Ovary (tissue), 3 donors: Measurements from ENCODE around the gene VKORC1L1.
"Not testable (repeated sequence)": the region's sequence is repeated elsewhere in the genome, so short reads cannot be mapped to it uniquely, and the experiment has no call there.

Source experiments
- CTCF ChIP-seq, 3 donors: fragments of 450-650 bp in 2 of 3; fragments of 200-600 bp in 1 of 3; IDR thresholded peaks; one replicate each; pipeline versions ENCODE4 v1.5.1 to v1.8.0; 2016 to 2022; ENCODE audit warnings: antibody characterized with exemption in 3 of 3, mild to moderate bottlenecking in 1 of 3
- POLR2A ChIP-seq: fragments of 450-650 bp; IDR thresholded peaks from one replicate; pipeline ENCODE4 v1.6.1; 2017; ENCODE audit warnings: antibody characterized with exemption, mild to moderate bottlenecking, moderate library complexity
- donor health status: DM: no; HTN: no; CAD: no.

- TF ChIP-seq CTCF (IDR thresholded peaks at IDR 0.05); POLR2A: not testable (repeated sequence)
Measured at GRCh38 chr7:65889722-65890121, 16.8 kb downstream of the VKORC1L1 start.
